Mononuclear cell (primary cell): ENCODE measurements around the gene KCTD10. TPM values are rescaled to one million over a fixed set of nuclear protein-coding genes. Genes with fewer than 3 reads are reported as not detected.
"Not testable (repeated sequence)": the region's sequence is repeated elsewhere in the genome, so short reads cannot be mapped to it uniquely, and the experiment has no call there.

ENCODE experiments used
- H3K27me3 ChIP-seq: 2 replicates; pipeline ENCODE4 v1.6.0; 2011; ENCODE audit warnings: low read length, control low read depth; ENCODE audit not compliant: insufficient read depth
- H3K4me1 ChIP-seq: 2 replicates; pipeline ENCODE4 v1.5.1; 2011; ENCODE audit warnings: mild to moderate bottlenecking, low read length, control low read depth; ENCODE audit not compliant: insufficient read depth
- H3K4me3 ChIP-seq: 2 replicates; pipeline ENCODE4 v1.5.1; 2011; ENCODE audit warnings: mild to moderate bottlenecking, low read length, moderate library complexity
- H3K9me3 ChIP-seq: 2 replicates; pipeline ENCODE4 v1.5.1; 2011; ENCODE audit warnings: low read depth, mild to moderate bottlenecking, control low read depth, low read length
- total RNA-seq: library from RNA; depleted of rRNA; stranded (reverse); fragments of >200 nt; gene quantifications from one replicate; pipeline ENCODE4 v1.2.3, GENCODE V29; 2012

The KCTD10 gene
- total RNA-seq, 1 donor: 39.3 TPM

GRCh38 chr12:109451400-109451799, 25.7 kb downstream of the KCTD10 start:
- Histone ChIP-seq H3K27me3 (no peaks in the 10 kb centered on the region), H3K9me3 (no peaks in the 10 kb centered on the region), H3K4me1 (peaks cover 13% of the 10 kb centered on the region), H3K4me3 (no peak overlapping the region)

- peaks cover 13% of the 10 kb centered on the region for H3K4me1 ChIP-seq
- no peaks in the 10 kb centered on the region for H3K27me3 ChIP-seq
- no peak overlapping the region for H3K4me3 ChIP-seq
- no peaks in the 10 kb centered on the region for H3K9me3 ChIP-seq
Observed at GRCh38 chr12:109450980-109451379, 26.1 kb downstream of the KCTD10 start.

GRCh38 chr12:109449845-109450532, 27.1 kb downstream of the KCTD10 start:
- no peaks in the 10 kb centered on the region for H3K27me3 ChIP-seq
- no peak overlapping the region for H3K4me3 ChIP-seq
- no peaks in the 10 kb centered on the region for H3K9me3 ChIP-seq
- H3K4me1 ChIP-seq: peaks cover 13% of the 10 kb centered on the region

GRCh38 chr12:109448707-109449390, 28.3 kb downstream of the KCTD10 start:
- H3K9me3 ChIP-seq: no peaks in the 10 kb centered on the region
- no peak overlapping the region for H3K4me3 ChIP-seq
- peaks cover 13% of the 10 kb centered on the region for H3K4me1 ChIP-seq
- no peaks in the 10 kb centered on the region for H3K27me3 ChIP-seq

GRCh38 chr12:109448272-109448671, 28.8 kb downstream of the KCTD10 start:
- Histone ChIP-seq H3K9me3 (no peaks in the 10 kb centered on the region), H3K4me3 (no peak overlapping the region), H3K27me3 (no peaks in the 10 kb centered on the region), H3K4me1 (peaks cover 13% of the 10 kb centered on the region)

GRCh38 chr12:109447482-109447881, 29.6 kb downstream of the KCTD10 start:
- no peaks in the 10 kb centered on the region for H3K9me3 ChIP-seq
- H3K27me3 ChIP-seq: no peaks in the 10 kb centered on the region
- H3K4me1 ChIP-seq: peaks cover 13% of the 10 kb centered on the region
- no peak overlapping the region for H3K4me3 ChIP-seq

GRCh38 chr12:109446869-109447268, 30.2 kb downstream of the KCTD10 start:
- no peaks in the 10 kb centered on the region for H3K9me3 ChIP-seq
- H3K4me1 ChIP-seq: peaks cover 13% of the 10 kb centered on the region
- H3K4me3 ChIP-seq: no peak overlapping the region
- H3K27me3 ChIP-seq: no peaks in the 10 kb centered on the region

GRCh38 chr12:109445191-109445609, 31.9 kb downstream of the KCTD10 start:
- Histone ChIP-seq H3K4me3 (no peak overlapping the region), H3K4me1 (peaks cover under 1% of the 10 kb centered on the region), H3K27me3 (no peaks in the 10 kb centered on the region), H3K9me3 (no peaks in the 10 kb centered on the region)

- H3K4me3 ChIP-seq: no peak overlapping the region
- H3K9me3 ChIP-seq: no peaks in the 10 kb centered on the region
- H3K4me1 ChIP-seq: no peaks in the 10 kb centered on the region
- no peaks in the 10 kb centered on the region for H3K27me3 ChIP-seq
Observed at GRCh38 chr12:109444259-109444658, 32.8 kb downstream of the KCTD10 start.

- Histone ChIP-seq H3K27me3 (no peaks in the 10 kb centered on the region), H3K4me3 (no peak overlapping the region), H3K4me1 (no peaks in the 10 kb centered on the region), H3K9me3 (no peaks in the 10 kb centered on the region)
Observed at GRCh38 chr12:109443794-109444193, 33.3 kb downstream of the KCTD10 start.

GRCh38 chr12:109440851-109441490, 36.1 kb downstream of the KCTD10 start:
- Histone ChIP-seq H3K27me3 (no peaks in the 10 kb centered on the region), H3K9me3 (no peaks in the 10 kb centered on the region)

GRCh38 chr12:109439951-109440350, 37.1 kb downstream of the KCTD10 start:
- H3K9me3 ChIP-seq, H3K4me3 ChIP-seq: not testable (repeated sequence)

More at GRCh38 chr12:109440851-109441490, 36.1 kb downstream of the KCTD10 start:
- H3K4me1 ChIP-seq: no peaks in the 10 kb centered on the region
- H3K4me3 ChIP-seq: no peak overlapping the region

GRCh38 chr12:109439181-109439580, 37.9 kb downstream of the KCTD10 start:
- Histone ChIP-seq H3K4me3 (no peak overlapping the region), H3K4me1 (no peaks in the 10 kb centered on the region), H3K9me3 (no peaks in the 10 kb centered on the region), H3K27me3 (no peaks in the 10 kb centered on the region)

More at GRCh38 chr12:109439951-109440350, 37.1 kb downstream of the KCTD10 start:
- not testable (repeated sequence) for H3K27me3 ChIP-seq, H3K4me1 ChIP-seq

- peaks cover 8% of the 10 kb centered on the region for H3K4me1 ChIP-seq
- H3K27me3 ChIP-seq: no peaks in the 10 kb centered on the region
- H3K4me3 ChIP-seq: no peak overlapping the region
- H3K9me3 ChIP-seq: no peaks in the 10 kb centered on the region
Observed at GRCh38 chr12:109436188-109436560, 40.9 kb downstream of the KCTD10 start.

- H3K9me3 ChIP-seq: no peaks in the 10 kb centered on the region
- peaks cover 8% of the 10 kb centered on the region for H3K4me1 ChIP-seq
- no peaks in the 10 kb centered on the region for H3K27me3 ChIP-seq
- no peak overlapping the region for H3K4me3 ChIP-seq
Observed at GRCh38 chr12:109435428-109436187, 41.5 kb downstream of the KCTD10 start.
